Left lobe of liver (tissue), 2 donors: ENCODE measurements around the gene STK38L. TPM values are rescaled to one million over a fixed set of nuclear protein-coding genes. Genes with fewer than 3 reads are reported as not detected.
"Not testable (repeated sequence)": the region's sequence is repeated elsewhere in the genome, so short reads cannot be mapped to it uniquely, and the experiment has no call there.

Experiments
- ATAC-seq: fragments of 200-7000 bp; cut with Tn5 transposase; one replicate; pipeline ENCODE4 v1.9.1; 2020; ENCODE audit warnings: mild to moderate bottlenecking, moderate library complexity
- DNase-seq: peaks from one replicate; pipeline ENCODE4 v3.0.0-alpha.2; 2020; ENCODE audit warnings: low spot score
- total RNA-seq: library from RNA; stranded (reverse); gene quantifications from one replicate; pipeline ENCODE4 v1.2.1, GENCODE V29; 2021
- donor health status: DM: no; HTN: no; CAD: no; lungs with moderate emphysema.
- donor health status: DM: no; HTN: yes; CAD: no.

Gene STK38L
- total RNA-seq, 1 donor from 2014 or later = 7.7 TPM

DNA sequence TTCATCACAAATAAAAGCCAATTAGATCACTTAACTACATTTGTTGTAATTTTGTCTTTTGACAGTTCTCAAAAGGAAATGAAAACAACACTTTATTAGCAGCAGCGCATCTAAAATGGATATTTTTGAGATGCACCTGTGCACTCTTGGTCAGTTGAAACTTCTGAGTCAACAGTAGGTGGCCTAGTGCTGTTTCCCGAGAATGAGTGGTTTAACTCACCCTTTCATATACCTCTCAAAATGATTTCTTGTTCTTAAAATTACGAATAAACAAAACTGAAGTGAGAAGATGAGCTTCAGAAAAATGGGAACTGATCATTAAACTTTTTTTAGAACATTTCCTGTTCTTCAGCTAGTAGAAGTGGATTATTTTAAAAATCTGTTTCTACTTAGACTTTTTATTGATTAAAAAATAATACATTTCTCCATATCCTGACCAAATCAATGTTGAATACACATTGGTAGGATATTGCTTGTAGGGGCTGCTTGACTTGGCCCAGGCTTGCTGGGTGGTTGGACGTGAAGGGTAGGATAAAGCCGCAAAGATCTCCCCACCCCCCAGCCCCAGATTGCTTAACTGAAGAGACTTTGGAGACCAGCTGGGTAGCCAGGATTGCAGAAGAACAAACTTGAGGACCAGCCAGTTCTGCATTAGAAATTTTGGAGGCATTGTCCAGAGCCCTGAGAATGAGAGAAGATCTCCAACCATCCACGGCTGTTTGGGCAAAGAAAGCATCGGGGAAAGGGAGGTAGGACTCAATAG is 22.3 kb upstream of the STK38L start:
- DNase-seq = no peak
- ATAC-seq = peak; percentile 12

DNA sequence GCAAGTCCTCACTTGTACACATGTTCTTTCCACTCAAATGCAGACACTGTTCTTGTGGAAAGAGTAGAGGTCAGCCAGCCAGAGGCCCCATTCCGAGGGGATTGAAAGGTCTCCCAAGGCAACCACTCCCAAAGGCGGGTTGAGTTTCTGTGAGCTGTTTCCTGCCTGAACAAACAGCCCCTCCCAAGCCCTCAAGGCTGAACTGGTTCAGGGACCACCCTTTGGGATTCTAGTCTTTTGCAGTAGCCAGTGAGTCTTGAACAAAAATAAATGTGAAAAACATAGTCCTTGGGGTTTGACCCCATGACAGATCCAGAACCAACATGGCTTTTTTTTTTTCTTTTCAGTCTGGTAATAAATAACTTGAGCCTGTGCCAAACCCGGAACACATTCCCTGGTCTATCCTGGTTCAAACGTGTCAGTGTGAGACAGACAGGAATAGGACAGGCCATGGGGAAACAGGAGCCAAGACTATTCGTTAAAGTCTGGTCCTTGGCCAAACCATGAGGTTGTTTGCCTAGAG is 17.6 kb upstream of the STK38L start:
- DNase-seq = no peak
- ATAC-seq = peak; percentile 55

DNA sequence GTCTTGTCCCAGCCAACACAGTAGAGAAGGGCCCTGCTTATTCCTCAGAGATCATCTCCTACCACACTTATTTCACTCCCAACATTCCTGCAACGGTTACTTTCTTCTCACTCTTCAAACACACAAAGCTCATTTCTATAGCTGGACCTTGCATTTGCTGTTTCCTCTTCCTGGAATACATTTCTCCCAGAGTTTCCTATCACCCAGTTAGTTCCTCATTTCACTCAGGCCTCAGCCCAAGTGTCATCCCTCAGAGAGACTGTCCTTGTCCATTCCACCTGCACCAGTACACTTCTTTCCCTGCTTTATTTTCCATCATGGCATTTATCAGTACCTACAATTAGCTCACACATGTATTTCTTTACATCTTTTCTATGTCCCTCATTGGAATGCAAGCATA is 14.7 kb upstream of the STK38L start:
- no peak for ATAC-seq
- no peak for DNase-seq

DNA sequence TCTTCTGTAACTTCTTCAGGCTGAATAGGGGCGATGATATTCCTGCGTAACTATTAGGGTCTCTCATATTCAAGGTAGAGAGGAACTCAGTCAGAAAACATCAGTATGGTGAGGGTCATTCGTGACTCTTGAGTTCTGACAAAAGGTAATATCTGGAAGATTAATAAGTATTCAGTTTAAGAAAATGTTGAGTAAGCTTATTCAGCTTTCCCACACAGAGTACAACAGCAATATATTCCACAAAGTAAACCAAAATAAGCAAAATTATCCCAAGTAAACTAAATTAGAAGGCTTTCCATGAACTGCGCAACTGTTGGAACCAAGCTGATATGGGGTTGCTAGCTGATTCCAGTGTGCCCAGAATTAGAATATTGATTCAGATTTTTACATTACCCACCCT is 12.7 kb upstream of the STK38L start:
- not testable (repeated sequence) for ATAC-seq, DNase-seq

DNA sequence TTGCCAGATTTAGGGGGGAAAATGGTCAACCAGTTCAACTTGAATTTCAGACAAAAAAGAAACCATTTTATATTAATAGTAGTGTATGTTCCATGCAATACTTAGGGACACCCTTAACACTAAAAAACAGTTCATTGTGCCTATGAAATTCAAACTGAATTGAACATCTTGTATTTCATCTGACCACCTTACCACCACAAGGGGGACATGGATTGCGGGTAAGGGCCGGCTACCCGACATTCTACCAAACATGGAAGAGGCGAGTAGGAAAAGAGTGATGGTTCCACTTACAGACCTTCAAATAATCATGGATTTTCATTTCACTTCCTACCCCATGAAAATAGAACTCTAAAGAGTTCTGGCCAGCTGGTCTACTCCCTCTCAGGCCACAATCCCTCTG is 10.3 kb upstream of the STK38L start:
- DNase-seq = no peak
- no peak for ATAC-seq

DNA sequence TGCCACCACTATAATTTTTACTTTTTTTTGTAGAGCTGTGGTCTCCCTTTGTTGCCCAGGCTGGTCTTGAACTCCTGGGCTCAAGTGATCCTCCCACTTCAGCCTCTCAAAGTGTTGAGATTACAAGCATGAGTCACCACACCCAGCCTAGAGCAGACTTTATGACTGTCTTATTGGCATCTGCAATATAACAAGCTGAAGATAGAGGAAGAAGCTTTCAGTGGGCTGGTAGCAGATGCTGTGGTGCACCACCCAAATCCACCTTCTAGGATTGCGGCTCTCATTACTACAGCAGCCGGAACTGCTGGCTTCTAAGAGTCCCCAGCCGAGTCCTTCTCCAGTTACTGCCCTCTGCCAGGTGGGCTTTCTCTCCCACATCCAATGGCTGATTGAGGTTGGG is 7.6 kb upstream of the STK38L start:
- DNase-seq = no peak

DNA sequence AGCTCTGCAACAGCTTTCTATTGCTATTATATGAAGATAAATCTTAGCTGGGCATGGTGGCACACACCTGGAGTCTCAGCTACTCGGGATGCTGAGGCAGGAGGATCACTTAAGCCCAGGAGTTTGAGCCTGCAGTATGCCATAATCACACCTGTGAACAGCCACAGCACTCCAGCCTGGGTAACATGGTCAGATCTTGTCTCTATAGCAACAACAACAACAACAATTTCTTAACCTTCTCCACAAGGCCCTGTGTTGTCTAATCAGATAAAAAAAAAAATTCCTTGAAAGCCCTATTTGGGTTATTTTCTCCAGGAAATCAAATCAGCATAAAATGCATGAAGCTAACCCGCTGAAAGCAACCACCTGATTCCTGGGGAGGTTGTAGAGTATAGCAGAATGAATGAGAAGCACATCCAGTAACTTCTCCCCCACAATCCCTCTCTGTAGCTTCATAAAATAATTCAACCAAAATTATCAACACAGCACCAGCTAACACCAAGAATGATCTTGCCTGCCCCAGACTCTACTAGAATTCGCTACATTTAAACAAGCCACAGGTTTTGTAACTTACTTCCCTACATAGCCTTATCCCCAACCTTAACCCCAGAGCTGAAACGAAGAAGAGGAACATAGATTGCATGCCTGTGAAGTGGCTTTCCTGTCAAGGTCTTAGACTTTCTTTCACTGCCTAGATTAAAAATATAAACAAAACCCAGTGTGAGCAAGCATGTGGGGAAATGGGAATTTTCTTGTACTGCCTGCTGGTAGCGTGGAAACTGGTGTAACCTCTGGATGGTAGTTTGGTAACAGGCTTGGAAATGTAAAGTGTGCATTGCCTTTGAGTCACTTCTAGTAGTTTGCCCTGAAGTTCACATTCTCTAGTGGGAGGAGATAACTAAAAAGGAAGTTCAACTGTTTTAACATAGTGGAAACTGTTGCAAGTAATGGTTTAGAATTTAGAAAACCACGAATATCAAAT is 6.0 kb upstream of the STK38L start:
- no peak for DNase-seq
- ATAC-seq = peak; percentile 28

More for the DNA sequence above, 7.6 kb upstream of the STK38L start:
- no peak for ATAC-seq

DNA sequence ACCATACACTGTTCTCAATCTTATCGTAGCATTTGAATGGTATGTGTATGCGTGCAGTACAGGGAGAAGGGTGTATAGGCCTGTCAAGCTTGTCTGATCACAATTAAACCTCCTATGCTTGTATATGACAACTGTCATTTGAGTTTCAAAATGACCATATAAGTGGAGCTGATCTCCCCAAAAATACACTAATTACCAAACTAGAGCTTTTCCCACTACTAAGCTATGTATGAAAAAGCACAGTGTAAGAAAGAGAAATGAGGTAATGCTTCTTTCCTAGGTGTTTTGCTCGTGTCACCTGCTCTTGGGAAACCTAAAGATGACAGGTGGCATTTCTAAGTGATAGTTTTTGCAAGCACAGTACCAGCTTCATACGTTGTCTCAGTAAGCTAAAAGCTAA is 1.1 kb upstream of the STK38L start:
- ATAC-seq = no peak
- no peak for DNase-seq

DNA sequence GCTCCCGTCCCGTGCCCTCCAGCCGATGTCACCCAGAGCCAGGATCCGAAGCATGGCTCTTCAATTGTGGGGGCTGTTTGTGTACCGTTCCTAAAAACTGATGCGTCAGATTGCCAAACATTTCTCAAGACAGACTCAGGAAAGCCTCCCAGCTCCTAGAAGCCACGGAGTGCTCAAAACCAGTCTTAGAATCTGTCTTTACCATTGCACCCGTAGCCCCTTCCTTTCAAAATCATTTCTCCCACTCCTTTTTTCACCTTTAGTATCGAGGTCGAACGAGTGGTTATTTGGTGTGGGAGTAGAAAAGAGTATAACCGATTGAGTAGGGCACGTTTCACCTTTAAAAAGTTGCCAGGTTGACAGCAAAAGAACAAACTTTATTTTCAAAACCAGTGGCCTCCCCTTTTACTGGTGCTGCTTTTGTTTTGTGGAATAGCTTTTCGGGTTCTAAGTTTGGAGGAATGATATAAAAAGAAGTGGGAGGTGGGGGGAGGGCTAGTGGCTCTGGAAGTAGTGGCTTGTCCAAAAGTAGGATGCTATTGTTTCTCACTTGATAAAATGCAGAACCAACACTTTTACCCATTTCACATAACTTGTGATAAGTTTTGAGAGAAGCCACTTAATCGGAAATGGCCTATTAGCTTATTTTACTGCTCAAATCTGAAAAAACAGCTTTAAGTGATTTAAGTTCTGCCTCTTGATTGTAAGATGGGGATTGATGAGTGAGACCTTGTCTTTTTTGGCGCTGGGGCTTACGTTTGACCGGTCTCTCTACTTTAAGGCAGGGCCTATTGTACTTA is 803 bp downstream of the STK38L start:
- DNase-seq = no peak
- ATAC-seq = no peak

DNA sequence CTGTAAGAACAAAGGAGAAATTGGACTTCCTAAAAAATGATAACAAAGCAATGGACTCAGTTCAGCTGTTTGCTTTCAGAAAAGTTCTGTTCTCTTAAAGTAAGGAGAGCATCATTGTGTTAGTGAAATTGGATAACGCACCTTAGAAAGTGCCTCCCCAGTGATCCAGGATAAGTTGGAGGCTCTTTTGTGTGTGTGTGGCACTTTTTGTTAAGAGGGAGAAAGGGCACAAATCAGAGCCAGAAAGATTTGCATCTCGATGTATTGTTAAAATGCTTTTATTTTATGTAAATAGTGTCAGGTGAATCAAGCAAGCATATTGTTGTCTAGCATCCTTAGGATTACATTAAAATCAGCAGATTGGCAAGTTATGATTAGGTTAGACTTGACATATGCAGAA is 2.1 kb downstream of the STK38L start:
- DNase-seq (no peak), ATAC-seq (no peak)

DNA sequence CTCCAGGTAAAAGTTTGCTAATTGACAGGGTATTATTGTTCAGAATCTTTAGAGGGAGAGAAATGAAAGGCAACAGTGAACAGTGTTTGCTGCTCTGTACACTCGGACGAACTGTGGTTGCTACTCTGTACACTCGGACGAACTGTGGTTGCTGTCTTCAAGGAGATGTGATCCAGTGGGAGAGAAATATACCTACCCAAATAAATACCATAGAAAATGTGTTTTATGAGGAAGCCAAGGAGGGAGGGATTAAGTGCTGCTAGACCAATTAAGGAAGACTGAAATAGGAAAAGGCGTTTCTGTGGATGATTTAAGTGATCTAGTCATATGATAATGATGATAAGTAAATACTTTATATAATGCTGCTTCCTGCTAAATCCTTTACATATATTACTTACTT is 2.7 kb downstream of the STK38L start:
- DNase-seq (no peak), ATAC-seq (no peak)

DNA sequence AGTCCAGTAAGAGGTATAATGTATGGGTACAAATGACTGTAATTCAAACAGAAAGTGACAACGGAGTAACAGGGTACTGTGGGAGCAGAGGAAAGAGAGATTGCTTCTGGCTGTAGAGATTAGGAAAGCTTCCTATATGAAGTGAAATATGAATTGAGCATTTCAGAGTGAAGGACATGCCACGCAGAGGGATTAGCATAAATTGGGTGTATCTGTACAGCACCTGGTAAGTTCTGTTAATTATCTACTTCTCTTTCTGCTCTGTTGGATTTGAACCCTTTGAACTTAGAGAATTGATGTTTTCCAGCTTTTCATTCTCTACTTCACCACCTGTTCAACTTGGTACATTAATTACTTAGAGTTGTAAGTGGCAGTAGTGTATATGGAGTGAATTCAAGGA is 8.8 kb downstream of the STK38L start:
- ATAC-seq (peak; percentile 26), DNase-seq (no peak)

DNA sequence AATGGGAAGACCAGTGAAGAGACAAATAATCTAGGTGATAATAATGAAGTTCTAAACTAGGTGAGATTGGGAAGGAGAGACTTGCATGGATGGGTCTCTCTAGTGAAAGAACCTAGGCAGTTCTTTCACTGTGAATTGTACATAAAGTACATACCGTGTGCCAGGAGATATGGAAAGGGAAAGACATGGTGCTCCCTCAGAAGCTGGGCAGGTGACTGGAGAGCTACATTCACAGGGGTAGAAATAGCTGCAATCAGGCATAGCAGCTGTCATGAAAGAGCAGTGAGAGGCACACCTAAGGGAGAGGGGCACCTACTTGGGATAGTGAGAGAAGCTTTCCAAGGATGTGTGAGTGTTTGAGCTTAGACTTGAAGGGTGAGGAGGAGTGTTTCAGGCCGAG is 9.3 kb downstream of the STK38L start:
- no peak for ATAC-seq
- no peak for DNase-seq

DNA sequence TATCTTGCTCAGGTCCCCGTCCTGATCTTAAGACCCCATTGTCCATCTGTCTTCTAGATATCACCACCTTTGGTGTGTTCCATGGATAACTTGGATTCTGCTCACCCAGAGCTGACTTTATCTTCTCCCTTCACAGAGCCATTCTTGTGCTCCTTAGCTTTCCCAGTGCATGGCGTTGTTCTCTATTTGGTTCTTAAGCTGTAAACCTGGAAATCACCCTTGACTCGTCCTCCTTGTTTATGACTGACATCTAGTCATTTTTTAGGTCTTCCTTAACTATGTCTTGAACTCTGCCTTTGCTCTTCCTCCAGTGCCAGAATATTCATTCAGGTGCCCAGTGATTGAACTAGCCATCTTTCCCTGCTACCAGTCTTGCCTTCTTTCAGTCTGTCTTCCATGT is 11.7 kb downstream of the STK38L start:
- no peak for DNase-seq
- ATAC-seq = no peak

DNA sequence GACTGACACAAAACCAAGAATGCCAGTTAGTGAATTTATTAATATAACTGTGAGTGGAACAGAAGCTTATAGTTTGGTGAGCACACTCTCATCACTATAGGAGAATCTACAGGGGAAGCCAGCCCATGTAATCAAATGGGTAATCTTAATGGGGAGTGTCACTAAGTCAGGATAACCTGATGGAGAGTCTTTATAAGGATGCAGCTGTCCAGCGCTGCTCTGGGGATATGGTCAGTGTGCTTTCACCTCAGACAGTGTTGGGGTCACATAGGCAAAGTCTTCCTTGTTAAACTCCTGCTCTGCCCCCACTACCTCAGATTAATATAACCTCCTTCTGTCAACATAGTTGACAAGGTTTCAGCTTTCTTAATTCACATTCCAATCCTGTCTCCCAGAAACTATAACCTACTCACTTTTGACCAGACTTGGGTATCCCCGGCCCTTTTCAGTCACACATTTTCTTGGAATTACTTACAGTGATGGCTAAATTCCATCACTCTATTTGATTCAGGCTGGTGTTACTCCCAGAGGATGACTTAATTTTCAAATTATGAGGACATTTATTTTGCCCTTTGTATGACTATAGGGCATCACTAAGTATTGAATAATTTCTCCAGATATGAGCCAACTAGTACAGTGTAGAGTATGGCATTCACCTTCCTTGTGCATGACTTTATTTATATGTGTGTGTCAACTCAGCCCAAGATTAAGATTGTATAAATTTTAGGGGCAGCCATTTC is 13.2 kb downstream of the STK38L start:
- DNase-seq (no peak), ATAC-seq (no peak)

DNA sequence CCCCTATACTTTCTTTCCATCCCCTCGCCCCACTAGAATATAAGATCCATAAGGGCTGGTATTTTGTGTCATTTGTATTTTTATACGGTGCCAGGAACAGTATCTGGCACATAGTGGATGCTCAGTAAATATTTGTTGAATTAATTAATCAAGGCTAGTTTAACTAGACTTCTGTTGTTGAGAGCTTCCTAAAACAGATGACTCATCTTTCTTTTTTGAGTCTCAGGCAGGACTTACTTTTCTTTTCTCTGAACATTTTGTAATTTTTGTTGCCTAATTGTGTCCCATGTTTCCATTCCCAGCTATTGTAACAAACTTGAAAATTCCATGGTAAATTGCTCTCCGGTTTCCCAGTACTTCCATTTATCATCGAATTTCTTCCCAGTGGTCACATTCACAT is 16.7 kb downstream of the STK38L start:
- DNase-seq (no peak), ATAC-seq (peak; percentile 23)

DNA sequence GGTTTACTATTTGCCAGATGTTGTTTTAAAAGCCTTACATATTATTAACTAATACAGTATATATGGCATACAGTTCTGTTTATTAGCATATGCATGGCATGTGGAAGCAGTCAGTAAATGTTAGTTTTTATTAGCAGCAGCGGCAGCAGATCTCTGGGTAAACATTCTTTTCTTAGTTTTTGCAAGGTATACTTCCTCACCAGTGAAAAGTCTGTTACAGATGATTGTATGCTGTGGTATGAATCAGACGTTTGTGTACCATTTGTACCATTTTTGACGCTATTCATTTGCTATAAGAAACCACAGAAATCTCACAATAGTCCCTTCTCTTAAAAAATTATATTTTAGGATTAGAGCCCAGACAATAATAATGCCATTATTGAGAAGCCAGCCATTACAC is 17.8 kb downstream of the STK38L start:
- DNase-seq = no peak
- no peak for ATAC-seq

DNA sequence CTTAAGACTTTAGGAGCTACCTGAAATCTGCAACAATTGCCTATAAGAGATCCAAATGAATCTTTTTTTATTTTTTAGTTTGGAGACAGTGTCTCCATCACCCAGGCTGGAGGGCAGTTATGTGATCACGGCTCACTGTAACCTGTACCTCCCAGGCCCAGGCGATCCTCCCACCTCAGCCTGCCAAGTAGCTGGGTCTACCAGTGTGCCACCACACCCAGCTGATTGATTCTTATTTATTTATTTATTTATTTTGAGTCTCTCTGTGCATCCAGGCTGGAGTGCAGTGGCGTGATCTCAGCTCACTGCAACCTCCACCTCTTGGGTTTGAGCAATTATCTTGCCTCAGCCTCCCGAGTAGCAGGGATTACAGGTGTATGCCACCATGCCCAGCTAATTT is 26.1 kb downstream of the STK38L start:
- no peak for ATAC-seq
- DNase-seq = no peak

DNA sequence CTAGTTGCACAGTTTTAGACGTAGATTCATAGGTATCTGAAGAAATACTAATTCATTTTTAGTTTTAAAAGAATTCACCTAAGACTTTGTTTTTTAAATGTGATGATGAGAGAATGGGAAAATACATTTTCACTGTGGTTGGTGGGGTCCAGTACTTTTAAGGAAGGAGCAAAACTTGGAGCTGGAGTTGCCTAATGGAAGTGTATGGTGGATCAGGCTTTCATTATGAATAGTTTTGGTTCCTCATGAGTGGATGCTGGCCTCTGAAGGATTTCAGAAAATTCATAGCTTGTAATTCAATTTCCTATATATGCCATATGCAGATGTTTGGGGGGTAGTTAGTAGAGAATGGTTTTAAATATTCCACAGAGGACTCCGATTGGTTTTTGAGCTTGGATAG is 27.1 kb downstream of the STK38L start:
- ATAC-seq (no peak), DNase-seq (no peak)

DNA sequence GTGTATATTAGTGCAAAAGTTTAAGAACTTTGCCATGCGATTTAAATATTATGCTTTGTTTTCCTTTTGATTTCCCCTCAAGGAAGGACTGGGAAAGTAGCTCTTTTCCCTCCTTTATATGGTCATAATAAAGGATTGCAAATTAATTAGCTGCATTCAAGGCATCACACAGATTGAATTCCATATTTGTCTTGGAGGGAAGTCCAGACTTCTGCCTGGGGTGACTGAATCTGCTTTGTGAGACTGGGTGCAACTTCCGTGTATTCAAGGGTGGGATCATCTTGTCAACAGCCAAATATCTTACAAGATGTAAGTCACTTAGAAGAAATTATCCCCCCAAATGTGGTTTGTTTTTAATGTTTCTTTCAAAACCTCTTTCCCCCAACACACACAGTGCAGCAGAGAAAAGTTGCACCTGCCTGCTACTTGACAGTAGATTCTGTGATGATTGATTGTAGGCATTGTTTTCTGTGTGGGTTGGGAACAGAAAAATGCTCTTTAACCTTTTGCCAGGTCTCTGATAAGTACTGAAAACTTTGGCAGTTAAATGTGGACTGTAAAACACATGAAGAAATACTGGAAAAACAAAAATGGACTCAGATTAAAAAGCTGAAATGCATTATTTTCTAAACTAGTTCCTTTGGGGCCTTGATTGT is 28.4 kb downstream of the STK38L start:
- ATAC-seq (peak; percentile 91), DNase-seq (no peak)
